Cardiac fibroblast (primary cell): ENCODE measurements around the gene FZR1.
"Not testable (repeated sequence)": the region's sequence is repeated elsewhere in the genome, so short reads cannot be mapped to it uniquely, and the experiment has no call there.

Source experiments
- DNase-seq, 2 donors: peaks; one replicate each; pipeline versions ENCODE4 v3.0.0 to v3.0.0-alpha.2; 2010; ENCODE audit warnings: low read depth in 2 of 2
- H3K4me3 ChIP-seq, 2 donors: replicated peaks in 1 of 2; 1 replicate in 1 of 2; 2 replicates in 1 of 2; pipeline ENCODE4 v1.5.1; 2011; ENCODE audit warnings: low read depth in 2 of 2, low read length in 2 of 2, mild to moderate bottlenecking in 2 of 2, moderate library complexity in 1 of 2
- CTCF ChIP-seq: IDR thresholded peaks from one replicate; pipeline ENCODE4 v1.5.1; 2011; ENCODE audit warnings: low read depth, mild to moderate bottlenecking, low read length, inconsistent platforms

The FZR1 gene

GRCh38 chr19:3575949-3576673 is 70.0 kb downstream of the FZR1 start:
- TF ChIP-seq CTCF, result no peak
- H3K4me3 ChIP-seq, result peak overlapping the region; percentile 25 to 26
- no peak for DNase-seq

GRCh38 chr19:3576696-3577443 is 70.8 kb downstream of the FZR1 start:
- peak; percentile 64 to 79 for DNase-seq
- TF ChIP-seq CTCF, result no peak
- peak overlapping the region; percentile 25 to 26 for H3K4me3 ChIP-seq

- no peak overlapping the region for H3K4me3 ChIP-seq
- no peak for TF ChIP-seq CTCF
- no peak for DNase-seq
These were observed 71.7 kb downstream of the FZR1 start for GRCh38 chr19:3577723-3578344.

GRCh38 chr19:3578390-3578789 is 72.3 kb downstream of the FZR1 start:
- H3K4me3 ChIP-seq, result no peak overlapping the region
- no peak for DNase-seq
- TF ChIP-seq CTCF, result no peak

GRCh38 chr19:3580156-3580934 is 74.2 kb downstream of the FZR1 start:
- H3K4me3 ChIP-seq, result no peak overlapping the region
- no peak for TF ChIP-seq CTCF
- peak; percentile 92 to 97 for DNase-seq

- not testable (repeated sequence) for H3K4me3 ChIP-seq, DNase-seq
These were observed 75.7 kb downstream of the FZR1 start for GRCh38 chr19:3581792-3582191.

- H3K4me3 ChIP-seq, DNase-seq: not testable (repeated sequence)
These were observed 78.1 kb downstream of the FZR1 start for GRCh38 chr19:3584036-3584802.
